ENCODE results near the gene LRRTM4. TPM values are rescaled to one million over a fixed set of nuclear protein-coding genes. Genes with fewer than 3 reads are reported as not detected.
"Not testable (repeated sequence)": the region's sequence is repeated elsewhere in the genome, so short reads cannot be mapped to it uniquely, and the experiment has no call there.

Gene LRRTM4
- total RNA-seq, 2 donors from 2014 or later, result not detected

GRCh38 chr2:76721226-76721625, 801.0 kb downstream of the LRRTM4 start:
- H3K36me3 Mint-ChIP-seq (ENCODE audit: low read depth), result no peaks in the 10 kb centered on the region
- H3K9me3 Mint-ChIP-seq, result peaks cover 7% of the 10 kb centered on the region
- H3K4me3 Mint-ChIP-seq, result no peak overlapping the region
- no peaks in the 10 kb centered on the region for H3K4me1 Mint-ChIP-seq
- H3K27ac Mint-ChIP-seq, result no peak overlapping the region
- ATAC-seq (replicated peaks), result no peak
- no peaks in the 10 kb centered on the region for H3K27me3 Mint-ChIP-seq

GRCh38 chr2:76713312-76713711, 808.9 kb downstream of the LRRTM4 start:
- H3K4me1 Mint-ChIP-seq, result no peaks in the 10 kb centered on the region
- no peaks in the 10 kb centered on the region for H3K27me3 Mint-ChIP-seq
- no peak overlapping the region for H3K27ac Mint-ChIP-seq
- H3K9me3 Mint-ChIP-seq, result peaks cover 5% of the 10 kb centered on the region
- ATAC-seq (replicated peaks), result no peak
- H3K4me3 Mint-ChIP-seq, result no peak overlapping the region
- H3K36me3 Mint-ChIP-seq (ENCODE audit: low read depth), result no peaks in the 10 kb centered on the region

- H3K27me3 Mint-ChIP-seq, result no peaks in the 10 kb centered on the region
- H3K4me3 Mint-ChIP-seq, result no peak overlapping the region
- no peak for ATAC-seq (replicated peaks)
- no peaks in the 10 kb centered on the region for H3K4me1 Mint-ChIP-seq
- no peaks in the 10 kb centered on the region for H3K36me3 Mint-ChIP-seq (ENCODE audit: low read depth)
- H3K27ac Mint-ChIP-seq, result no peak overlapping the region
- peaks cover 5% of the 10 kb centered on the region for H3K9me3 Mint-ChIP-seq
These were observed 810.7 kb downstream of the LRRTM4 start for GRCh38 chr2:76711490-76711889.

GRCh38 chr2:76700894-76701293, 821.3 kb downstream of the LRRTM4 start:
- no peaks in the 10 kb centered on the region for H3K36me3 Mint-ChIP-seq (ENCODE audit: low read depth)
- no peaks in the 10 kb centered on the region for H3K4me1 Mint-ChIP-seq
- no peak for ATAC-seq (replicated peaks)
- no peak overlapping the region for H3K4me3 Mint-ChIP-seq
- H3K27ac Mint-ChIP-seq, result no peak overlapping the region
- no peaks in the 10 kb centered on the region for H3K27me3 Mint-ChIP-seq
- H3K9me3 Mint-ChIP-seq, result peaks cover 6% of the 10 kb centered on the region

- H3K4me3 Mint-ChIP-seq; ATAC-seq (replicated peaks); H3K27ac Mint-ChIP-seq; H3K4me1 Mint-ChIP-seq; H3K27me3 Mint-ChIP-seq; H3K36me3 Mint-ChIP-seq (ENCODE audit: low read depth): not testable (repeated sequence)
- H3K9me3 Mint-ChIP-seq, result peaks cover 12% of the 10 kb centered on the region
These were observed 824.0 kb downstream of the LRRTM4 start for GRCh38 chr2:76697998-76698713.
